Ishikawa (cell line): ENCODE data around the gene JARID2.

Experiments used
- CEBPB ChIP-seq: IDR thresholded peaks from 2 replicates; pipeline ENCODE4 v1.6.1; 2012
- CREB1 ChIP-seq: IDR thresholded peaks from 2 replicates; pipeline ENCODE4 v1.6.1; 2012; ENCODE audit warnings: low read depth
- EGR1 ChIP-seq: IDR thresholded peaks from 2 replicates; pipeline ENCODE4 v1.6.1; 2012
- EP300 ChIP-seq: IDR thresholded peaks from 2 replicates; pipeline ENCODE4 v1.6.1; 2012; ENCODE audit warnings: borderline replicate concordance
- FOXM1 ChIP-seq: IDR thresholded peaks from 2 replicates; pipeline ENCODE4 v1.6.1; 2012; ENCODE audit warnings: low read depth, borderline replicate concordance
- NFIC ChIP-seq: IDR thresholded peaks from 2 replicates; pipeline ENCODE4 v1.6.1; 2012
- RAD21 ChIP-seq: IDR thresholded peaks from 2 replicates; pipeline ENCODE4 v1.6.1; 2012; ENCODE audit warnings: low read depth
- REST ChIP-seq: IDR thresholded peaks from 2 replicates; pipeline ENCODE4 v1.6.1; 2012; ENCODE audit warnings: low read depth, mild to moderate bottlenecking
- TAF1 ChIP-seq: IDR thresholded peaks from 2 replicates; pipeline ENCODE4 v1.6.1; 2012; ENCODE audit warnings: low read depth, mild to moderate bottlenecking
- TCF12 ChIP-seq: IDR thresholded peaks from 2 replicates; pipeline ENCODE4 v1.6.1; 2012; ENCODE audit warnings: low read depth
- TEAD4 ChIP-seq: IDR thresholded peaks from 2 replicates; pipeline ENCODE4 v1.6.1; 2012
- USF1 ChIP-seq: IDR thresholded peaks from 2 replicates; pipeline ENCODE4 v1.6.1; 2012
- YY1 ChIP-seq: IDR thresholded peaks from 2 replicates; pipeline ENCODE4 v1.6.1; 2012; ENCODE audit warnings: low read depth
- ZBTB7A ChIP-seq: IDR thresholded peaks from 2 replicates; pipeline ENCODE4 v1.6.1; 2012; ENCODE audit warnings: low read depth
- TF ChIP-seq, protein P1 (sequence below): IDR thresholded peaks from 2 replicates; pipeline ENCODE4 v1.6.1; 2012

Gene JARID2

DNA sequence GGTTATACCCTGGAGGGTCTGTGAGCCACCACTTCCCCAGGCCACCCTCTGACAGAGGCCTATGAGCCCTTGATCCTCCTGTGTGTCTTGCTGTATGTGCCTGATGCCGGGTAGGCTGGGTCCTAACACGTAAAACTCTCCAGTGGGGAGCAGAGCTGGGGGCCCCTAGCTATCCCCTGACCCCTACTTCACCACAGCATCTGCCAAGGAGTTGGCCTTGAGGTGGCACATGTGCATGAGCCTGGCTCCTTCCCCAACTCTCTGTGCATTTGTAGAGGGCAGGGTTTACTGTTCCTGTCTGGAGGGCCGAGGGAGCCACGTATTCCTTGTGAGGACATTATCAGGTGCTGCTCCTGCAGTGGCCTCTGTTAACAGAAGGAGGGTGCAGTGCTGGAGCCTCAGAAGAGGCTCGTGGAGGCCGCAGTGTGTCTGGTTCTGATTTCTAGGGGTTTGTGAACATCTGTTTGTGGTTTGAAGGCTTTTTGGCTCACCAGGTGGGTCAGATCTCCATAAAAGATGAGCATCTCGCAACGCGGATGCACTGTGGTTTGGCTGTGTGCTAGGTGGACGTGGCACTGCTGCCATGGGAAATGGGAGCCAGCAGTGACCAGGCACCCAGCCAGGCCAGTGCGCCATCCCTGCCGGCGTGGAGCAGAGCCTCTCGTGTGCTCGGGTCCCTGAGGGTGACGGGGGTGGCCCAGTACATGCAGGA is 264.8 kb downstream of the JARID2 start:
- TF ChIP-seq EP300 = no peak

DNA sequence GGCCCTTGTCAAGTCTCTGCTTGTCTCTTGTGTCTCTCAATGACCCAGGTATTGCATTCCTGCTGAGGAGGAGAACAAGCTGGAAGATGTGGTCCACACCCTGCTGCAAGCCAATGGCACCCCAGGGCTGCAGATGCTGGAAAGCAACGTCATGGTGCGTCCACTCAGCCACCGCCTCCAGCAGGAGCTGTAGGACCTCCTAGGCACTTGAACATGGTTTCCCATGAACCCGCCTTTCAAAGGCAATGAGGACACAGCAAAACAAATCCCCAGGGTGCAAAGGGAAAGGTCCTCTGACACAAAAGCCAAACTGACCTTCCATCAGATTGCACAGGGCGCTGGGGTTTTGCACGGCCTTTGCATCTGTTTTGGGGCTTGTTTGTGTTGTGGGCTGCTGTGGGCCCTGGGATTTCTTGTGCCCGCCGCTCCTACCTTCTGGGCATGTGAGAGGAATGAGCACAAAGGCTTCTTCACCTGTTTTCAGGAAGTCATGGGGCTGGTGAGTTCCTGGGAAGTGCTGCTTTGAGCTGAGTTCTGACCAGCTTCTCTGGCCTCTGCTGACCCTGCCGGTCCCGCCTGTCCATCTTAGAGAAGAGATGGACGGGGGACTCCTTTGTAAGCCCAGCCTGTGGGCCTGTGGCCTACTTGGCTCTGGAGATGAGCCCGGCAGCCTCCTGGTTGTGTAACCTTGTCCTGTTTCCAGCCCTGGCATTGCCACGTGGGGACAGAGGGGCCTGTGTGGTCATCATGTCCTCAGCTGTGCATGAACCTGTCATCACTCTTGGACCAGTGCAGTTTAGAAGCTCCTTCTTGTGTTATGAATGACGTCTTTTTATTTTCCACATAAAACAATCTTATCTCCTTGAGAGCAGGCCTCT is 265.6 kb downstream of the JARID2 start:
- TF ChIP-seq NFIC (no peak), EGR1 (no peak), YY1 (no peak), EP300 (no peak), ZBTB7A (no peak), TCF12 (no peak), FOXM1 (no peak), CREB1 (no peak), CEBPB (no peak), REST (no peak), TAF1 (no peak), TEAD4 (no peak), RAD21 (no peak)

GRCh38 chr6:15512126-15512525 is 266.3 kb downstream of the JARID2 start:
- TF ChIP-seq EGR1 (no peak), CEBPB (no peak), TCF12 (no peak), ZBTB7A (no peak), RAD21 (peak; percentile 33; the same call in 1 of the 2 replicates)

DNA sequence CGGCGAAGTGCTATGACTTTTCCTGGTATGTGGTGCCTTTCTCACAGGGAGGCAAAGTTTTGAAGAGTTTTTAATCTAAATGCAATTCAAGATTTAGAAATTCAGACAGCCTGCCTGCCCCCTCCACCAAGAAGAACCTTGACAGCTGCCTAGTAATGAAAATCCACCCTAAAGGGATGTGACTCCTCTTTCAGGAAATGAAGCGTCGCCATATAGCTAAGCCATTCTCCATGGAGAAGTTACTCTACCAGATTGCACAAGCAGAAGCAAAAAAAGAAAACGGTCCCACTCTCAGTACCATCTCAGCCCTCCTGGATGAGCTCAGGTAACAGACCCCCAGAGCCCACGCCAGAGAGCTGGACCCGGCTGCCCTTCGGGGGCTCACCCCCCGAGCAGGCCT is 266.9 kb downstream of the JARID2 start:
- TF ChIP-seq EGR1 (no peak), TCF12 (no peak), FOXM1 (no peak), CREB1 (no peak), TAF1 (no peak), TEAD4 (no peak), REST (no peak), RAD21 (no peak), EP300 (no peak), NFIC (no peak), ZBTB7A (no peak), CEBPB (no peak), USF1 (no peak), YY1 (no peak)
- TF ChIP-seq, protein P1, sequence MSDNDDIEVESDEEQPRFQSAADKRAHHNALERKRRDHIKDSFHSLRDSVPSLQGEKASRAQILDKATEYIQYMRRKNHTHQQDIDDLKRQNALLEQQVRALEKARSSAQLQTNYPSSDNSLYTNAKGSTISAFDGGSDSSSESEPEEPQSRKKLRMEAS = no peak

GRCh38 chr6:15513131-15513771 is 267.4 kb downstream of the JARID2 start:
- no peak for TF ChIP-seq USF1
- TF ChIP-seq EGR1 = 0 out of 2 replicates have a peak, but pooled peaks have one; percentile 24
- no peak for TF ChIP-seq REST
- TF ChIP-seq YY1 = no peak
- no peak for TF ChIP-seq TEAD4
- TF ChIP-seq CEBPB = no peak
- TF ChIP-seq TCF12 = no peak
